Esophagus muscularis mucosa (tissue), 4 donors: Measurements from ENCODE around the gene KRTAP4-5. TPM values are rescaled to one million over a fixed set of nuclear protein-coding genes. Genes with fewer than 3 reads are reported as not detected.

Source experiments
- DNase-seq: peaks from one replicate; pipeline ENCODE4 v3.0.0-alpha.2; 2017; ENCODE audit errors: extremely low spot score
- H3K27ac ChIP-seq, 4 donors: fragments of 200-600 bp; sonication (generic); replicated peaks in 1 of 4; 1 replicate in 3 of 4; 2 replicates in 1 of 4; pipeline ENCODE4 v1.5.1; 2016 to 2019; ENCODE audit warnings: mild to moderate bottlenecking in 1 of 4
- H3K27me3 ChIP-seq, 4 donors: fragments of 200-600 bp; sonication (generic); one replicate each; pipeline versions ENCODE4 v1.5.1 to v1.6.0; 2016 to 2019
- H3K36me3 ChIP-seq, 4 donors: fragments of 200-600 bp; sonication (generic); one replicate each; pipeline ENCODE4 v1.5.1; 2016 to 2019
- H3K4me1 ChIP-seq, 4 donors: fragments of 200-600 bp; sonication (generic); one replicate each; pipeline ENCODE4 v1.5.1; 2016 to 2019
- H3K4me3 ChIP-seq, 4 donors: fragments of 200-600 bp; sonication (generic); 1 replicate in 2 of 4; 2 replicates in 2 of 4; pipeline ENCODE4 v1.5.1; 2016 to 2019; ENCODE audit warnings: mild to moderate bottlenecking in 4 of 4, moderate library complexity in 1 of 4
- H3K9me3 ChIP-seq, 4 donors: fragments of 200-600 bp; sonication (generic); 1 replicate in 3 of 4; 2 replicates in 1 of 4; pipeline ENCODE4 v1.5.1; 2016 to 2019
- CTCF ChIP-seq, 3 experiments: fragments of 200-600 bp in 2 of 3; fragments of 450-650 bp in 1 of 3; sonication (generic) in 2 of 3; IDR thresholded peaks; one replicate each; pipeline ENCODE4 v1.5.1; 2017 to 2019; ENCODE audit warnings: antibody characterized with exemption in 3 of 3, mild to moderate bottlenecking in 2 of 3, moderate library complexity in 1 of 3
- EP300 ChIP-seq: sonication (generic); formaldehyde crosslinking; IDR thresholded peaks from one replicate; pipeline ENCODE4 v1.6.1; 2017; ENCODE audit warnings: antibody characterized with exemption
- POLR2A ChIP-seq: fragments of 450-650 bp; IDR thresholded peaks from one replicate; pipeline ENCODE4 v1.6.1; 2017; ENCODE audit warnings: antibody characterized with exemption, moderate library complexity, mild to moderate bottlenecking, low read depth
- POLR2AphosphoS5 ChIP-seq, 2 donors: sonication (generic); formaldehyde crosslinking; IDR thresholded peaks; one replicate each; pipeline ENCODE4 v1.6.1; 2017; ENCODE audit warnings: antibody characterized with exemption in 2 of 2
- WGBS: methylation state at CpG from one replicate; pipeline ENCODE4 v1.1.5; 2018; 5-methylcytosine and 5-hydroxymethylcytosine counted together
- intact Hi-C: fragments of 100-400 bp; cut with DNase I; formaldehyde crosslinking; loops from one replicate; pipeline ENCODE4 v1.15.1; 2023
- total RNA-seq, 4 donors: library from RNA; depleted of rRNA; stranded (reverse); fragments of >200 nt; gene quantifications; one replicate each; pipeline versions ENCODE4 v1.1.0 to v1.2.1, GENCODE V29; 2016

Gene KRTAP4-5
- total RNA-seq, 4 donors from 2014 or later: not detected

GRCh38 chr17:41184480-41184961 lies 34.9 kb upstream of the KRTAP4-5 start, which contains the start of gene KRTAP4-1:
Gene KRTAP4-1, minus strand, starts transcription at chr17:41184911. Its CDS starts 57 bp downstream, at chr17:41184854.
- 57% methylated on average over 7 of the region's 9 CpGs for WGBS
- H3K36me3 ChIP-seq: no peaks in the 10 kb centered on the region
- intact Hi-C loops: no loop called here
- no peak for TF ChIP-seq POLR2A
- TF ChIP-seq POLR2AphosphoS5 (IDR thresholded peaks at IDR 0.05): no peak
- no peak for TF ChIP-seq EP300
- no peak for TF ChIP-seq CTCF (IDR thresholded peaks at IDR 0.05)
- H3K27me3 ChIP-seq: peaks cover 0 to 16% (median 0%) of the 10 kb centered on the region in 4 donors
- H3K27ac ChIP-seq: no peak within 1 kb of the TSS
- no peak for DNase-seq
- H3K9me3 ChIP-seq: no peaks in the 10 kb centered on the region
- H3K4me3 ChIP-seq: no peak within 1 kb of the TSS
- H3K4me1 ChIP-seq: no peaks in the 10 kb centered on the region

GRCh38 chr17:41178843-41179616 lies 29.4 kb upstream of the KRTAP4-5 start:
- 83% methylated on average over 1 of the region's 1 CpG for WGBS
- no peak overlapping the region for H3K27ac ChIP-seq
- no peak overlapping the region for H3K4me3 ChIP-seq
- intact Hi-C loops: no loop called here
- H3K9me3 ChIP-seq: no peaks in the 10 kb centered on the region
- TF ChIP-seq POLR2AphosphoS5 (IDR thresholded peaks at IDR 0.05) (no peak), EP300 (no peak), CTCF (IDR thresholded peaks at IDR 0.05) (no peak), POLR2A (no peak)
- H3K36me3 ChIP-seq: no peaks in the 10 kb centered on the region
- H3K27me3 ChIP-seq: peaks cover 0 to 6% (median 2%) of the 10 kb centered on the region in 4 donors
- no peaks in the 10 kb centered on the region for H3K4me1 ChIP-seq
- DNase-seq: no peak

GRCh38 chr17:41178341-41178740 lies 28.7 kb upstream of the KRTAP4-5 start:
- TF ChIP-seq POLR2AphosphoS5 (IDR thresholded peaks at IDR 0.05): no peak
- TF ChIP-seq EP300: no peak
- no peak for TF ChIP-seq POLR2A
- TF ChIP-seq CTCF (IDR thresholded peaks at IDR 0.05): no peak
- no peak overlapping the region for H3K4me3 ChIP-seq
- intact Hi-C loops: no loop called here
- no peak overlapping the region for H3K27ac ChIP-seq
- no peak for DNase-seq
- no peaks in the 10 kb centered on the region for H3K4me1 ChIP-seq
- H3K27me3 ChIP-seq: peaks cover 0 to 6% (median 2%) of the 10 kb centered on the region in 4 donors
- H3K36me3 ChIP-seq: no peaks in the 10 kb centered on the region
- WGBS: 93% methylated on average over 3 of the region's 3 CpGs
- no peaks in the 10 kb centered on the region for H3K9me3 ChIP-seq

- Histone ChIP-seq H3K4me1 (no peaks in the 10 kb centered on the region), H3K27ac (no peak within 1 kb of the TSS), H3K9me3 (no peaks in the 10 kb centered on the region), H3K27me3 (peaks cover 0 to 6% (median 2%) of the 10 kb centered on the region in 4 donors), H3K4me3 (no peak within 1 kb of the TSS), H3K36me3 (no peaks in the 10 kb centered on the region)
- TF ChIP-seq EP300: no peak
- no peak for TF ChIP-seq POLR2A
- TF ChIP-seq CTCF (IDR thresholded peaks at IDR 0.05): no peak
- no peak for TF ChIP-seq POLR2AphosphoS5 (IDR thresholded peaks at IDR 0.05)
- 66% methylated on average over 7 of the region's 7 CpGs for WGBS
- intact Hi-C loops: no loop called here
- DNase-seq: no peak
Measured at GRCh38 chr17:41177727-41178271, 28.2 kb upstream of the KRTAP4-5 start, which contains the start of gene KRTAP4-2. Gene KRTAP4-2, minus strand, starts transcription at chr17:41178221. Its CDS starts 57 bp downstream, at chr17:41178164.
